HG02610 (cell line): ENCODE results near the gene AAR2.

Experiments used
- ATAC-seq: cut with Tn5 transposase; IDR thresholded peaks from one replicate; pipeline ENCODE4 v1.9.1; 2021; ENCODE audit warnings: mild to moderate bottlenecking, moderate library complexity; ENCODE audit not compliant: unreplicated experiment

Gene AAR2

GRCh38 chr20:36259177-36260061, 23.1 kb downstream of the AAR2 start:
- ATAC-seq, result no peak

GRCh38 chr20:36260316-36260715, 24.0 kb downstream of the AAR2 start:
- ATAC-seq, result no peak

DNA sequence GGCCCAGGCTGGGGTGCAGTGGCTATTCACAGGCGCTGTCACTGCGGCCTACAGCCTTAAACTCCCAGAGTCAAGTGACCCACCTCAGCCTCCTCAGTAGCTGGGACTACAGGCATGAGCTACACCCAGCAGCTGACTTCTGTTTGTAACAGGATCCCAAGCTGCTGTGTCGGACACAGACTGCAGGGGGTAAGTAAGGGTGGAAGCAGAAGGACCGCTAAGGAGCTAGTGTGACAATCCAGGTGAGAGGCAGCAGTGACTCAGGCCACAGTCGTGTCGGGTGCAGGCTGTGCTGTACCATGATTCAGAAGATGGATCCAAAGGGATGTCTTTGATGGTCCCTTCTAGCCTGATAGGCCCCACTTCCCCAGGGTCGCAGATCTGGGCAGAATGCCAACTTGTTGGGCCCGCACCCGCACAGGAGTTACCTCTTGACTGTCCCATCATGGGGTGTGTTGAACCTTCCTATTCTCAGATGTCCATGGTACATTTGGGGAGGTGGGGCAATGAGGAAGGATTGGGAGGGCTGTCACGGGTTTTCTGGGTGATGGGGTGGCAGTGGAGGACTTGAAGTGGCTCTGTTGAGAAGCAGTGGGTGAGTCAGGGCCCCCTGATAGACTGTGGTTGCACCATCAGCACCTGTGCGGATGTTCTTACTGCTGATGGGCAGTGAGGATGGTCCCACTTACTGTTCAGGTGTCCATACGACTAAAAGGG, 25.3 kb downstream of the AAR2 start:
- ATAC-seq, result no peak

GRCh38 chr20:36262440-36262839, 26.2 kb downstream of the AAR2 start:
- no peak for ATAC-seq

DNA sequence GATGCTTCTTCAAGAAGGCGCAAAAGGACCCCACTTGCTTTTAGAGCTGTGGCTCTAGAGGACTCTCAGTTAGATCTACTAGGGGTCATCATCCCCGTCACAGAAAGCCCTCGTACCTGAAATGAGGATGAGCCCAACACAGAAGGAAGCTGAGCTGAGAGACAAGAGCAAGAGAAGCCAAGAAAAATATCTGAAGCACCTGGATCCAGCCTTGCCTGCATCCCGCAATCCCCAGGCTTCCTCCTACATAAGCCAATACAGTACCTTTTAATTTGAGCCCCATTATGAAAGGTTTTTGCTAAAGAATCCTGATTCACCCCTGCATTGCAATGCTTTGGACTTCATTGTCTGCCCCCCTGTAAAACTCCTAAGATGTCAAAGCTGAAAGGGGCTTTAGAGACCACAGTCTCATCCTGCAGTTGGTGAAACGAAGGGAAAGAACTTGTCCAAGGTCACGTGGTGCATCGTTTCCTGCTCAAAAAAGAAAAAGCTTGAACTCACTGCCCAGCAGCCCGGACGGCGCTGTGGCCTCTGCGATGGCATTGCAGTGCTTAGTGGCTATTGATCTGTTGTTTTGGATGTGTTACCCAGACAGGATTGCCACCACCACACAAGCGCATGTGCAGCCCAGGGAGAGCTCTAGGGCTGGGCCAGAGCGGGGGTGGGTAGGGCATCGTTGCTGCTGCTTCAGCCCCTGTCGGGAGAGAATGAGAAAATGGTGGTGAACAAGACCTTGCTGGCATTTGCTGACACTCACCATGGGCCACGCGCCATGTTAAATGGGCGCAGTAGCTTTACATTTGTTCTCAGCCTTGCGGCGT, 28.4 kb downstream of the AAR2 start:
- ATAC-seq, result no peak

DNA sequence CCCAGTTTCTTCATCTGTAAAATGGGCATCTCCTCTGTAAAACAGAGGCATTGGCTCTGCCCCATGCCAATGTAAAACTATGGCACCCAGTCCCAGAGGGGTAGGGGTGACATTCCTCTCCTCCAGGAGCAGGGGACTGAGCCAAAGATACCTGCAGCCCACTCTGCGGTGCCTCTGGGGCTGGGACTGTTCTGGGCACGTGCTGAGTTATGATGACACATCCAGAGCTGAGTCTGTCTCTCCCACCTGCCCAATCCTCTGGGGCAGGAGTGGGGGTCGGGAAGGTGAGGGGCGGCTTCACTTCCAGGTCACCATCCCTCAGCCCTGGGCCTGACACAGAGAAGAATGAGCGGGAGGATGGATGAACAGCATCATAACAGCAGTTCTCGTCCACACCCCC, 29.9 kb downstream of the AAR2 start:
- ATAC-seq, result no peak

GRCh38 chr20:36267605-36268381, 31.5 kb downstream of the AAR2 start:
- ATAC-seq, result no peak

- no peak for ATAC-seq
Observed at GRCh38 chr20:36268440-36269342, 32.4 kb downstream of the AAR2 start.

DNA sequence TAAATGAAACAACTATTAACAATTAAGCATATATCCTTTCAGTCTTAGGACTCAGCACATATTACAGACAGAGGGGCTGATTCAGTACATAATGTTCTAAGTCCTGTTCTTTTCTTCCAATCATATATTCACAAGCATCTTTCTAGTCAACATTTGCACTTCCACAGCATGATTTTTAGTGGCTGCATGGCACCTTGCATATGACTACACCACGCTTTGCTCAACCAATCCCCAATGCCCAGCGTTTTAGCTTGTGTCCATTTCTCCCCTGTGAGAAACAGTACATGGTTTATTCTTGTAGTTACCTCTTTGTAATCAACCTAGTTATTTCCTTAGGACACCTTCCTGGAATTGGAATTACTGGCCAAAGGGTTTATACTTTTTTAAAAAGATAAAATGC, 33.2 kb downstream of the AAR2 start:
- ATAC-seq, result no peak

GRCh38 chr20:36270744-36271638, 34.7 kb downstream of the AAR2 start:
- no peak for ATAC-seq

GRCh38 chr20:36271639-36272546, 35.6 kb downstream of the AAR2 start:
- no peak for ATAC-seq

GRCh38 chr20:36272547-36273220, 36.4 kb downstream of the AAR2 start:
- no peak for ATAC-seq

- ATAC-seq, result no peak
Observed at GRCh38 chr20:36273414-36274180, 37.3 kb downstream of the AAR2 start.

DNA sequence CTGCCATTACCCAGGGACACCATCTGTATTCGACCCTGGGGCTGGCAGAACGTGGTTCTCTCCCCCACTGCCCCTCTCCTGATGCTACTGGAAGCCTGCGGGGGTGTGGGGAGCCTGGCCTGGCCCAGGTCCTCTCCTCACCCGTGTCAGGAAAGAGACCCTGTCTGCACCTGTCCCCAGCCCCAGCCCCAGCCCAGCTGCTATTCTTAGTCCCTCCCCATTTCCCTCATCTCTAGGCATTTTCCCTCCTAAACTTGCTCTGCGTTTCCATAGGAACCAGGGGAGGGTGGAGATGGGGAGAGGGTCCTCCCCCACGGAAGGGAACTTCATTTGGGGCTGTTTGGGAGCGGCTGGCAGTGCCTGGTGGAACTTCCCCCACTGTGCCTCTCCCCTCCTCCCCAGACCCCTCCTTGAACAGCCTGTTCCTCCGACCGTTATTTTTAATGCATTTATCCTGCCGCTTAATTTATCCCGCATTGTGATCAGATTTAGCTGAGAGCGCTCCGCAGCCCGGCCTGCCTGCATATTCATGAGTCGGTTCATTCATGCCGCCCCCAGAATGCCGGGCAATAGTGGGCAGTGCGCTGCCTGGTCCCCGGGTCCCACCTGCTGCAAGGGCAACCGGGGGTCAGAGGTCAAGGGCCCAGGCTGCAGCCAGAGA, 38.0 kb downstream of the AAR2 start:
- no peak for ATAC-seq

DNA sequence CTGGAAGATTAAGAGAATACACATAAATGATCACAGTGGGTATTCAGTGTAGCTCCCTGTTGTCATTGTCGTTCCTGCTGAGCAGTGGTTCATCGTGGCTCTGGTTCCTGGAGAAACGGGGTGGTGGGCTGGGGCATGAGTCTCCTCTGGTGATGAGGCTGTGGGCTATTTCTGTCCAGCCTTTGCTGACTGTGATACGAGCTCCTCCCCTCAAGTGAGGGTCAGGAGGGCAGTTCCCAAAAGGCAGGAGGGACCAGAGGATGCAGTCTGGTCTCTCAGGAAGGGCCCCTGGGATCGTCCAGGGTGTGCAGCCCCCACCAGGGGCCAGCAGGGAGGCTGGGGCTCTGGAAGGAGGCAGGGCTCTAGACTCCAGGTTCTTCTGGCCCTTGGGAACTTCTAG, 38.7 kb downstream of the AAR2 start:
- ATAC-seq, result no peak
